Measurements from ENCODE around the gene NUDT19.
"Not testable (repeated sequence)": the region's sequence is repeated elsewhere in the genome, so short reads cannot be mapped to it uniquely, and the experiment has no call there.

The NUDT19 gene

DNA sequence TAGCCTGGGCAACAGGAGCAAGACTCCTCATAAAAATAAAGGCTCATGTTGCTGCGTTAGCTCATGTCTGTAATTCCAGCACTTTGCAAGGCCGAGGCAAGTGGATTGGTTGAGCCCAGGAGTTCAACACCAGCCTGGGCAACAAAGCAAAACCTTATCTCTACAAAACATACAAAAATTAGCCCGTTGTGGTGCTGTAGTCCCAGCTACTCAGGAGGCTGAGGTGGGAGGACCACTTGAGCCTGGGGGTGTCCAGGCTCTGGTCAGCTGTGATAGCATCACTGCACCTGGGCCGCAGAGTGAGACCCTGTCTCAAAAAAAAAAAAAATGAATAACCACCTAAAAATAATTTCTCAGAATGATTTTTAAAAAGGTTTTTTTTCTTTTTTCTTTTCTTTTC, 3.9 kb upstream of the NUDT19 start:
- Histone ChIP-seq H3K9ac (ENCODE audit: low read depth in 1 of 2, low read length in 2 of 2) (no peak overlapping the region), H3K36me3 (ENCODE audit: control insufficient read depth in 2 of 2, insufficient read depth in 2 of 2, low read length in 2 of 2) (no peaks in the 10 kb centered on the region), H3K4me1 (ENCODE audit: control insufficient read depth in 2 of 2, insufficient read depth in 2 of 2, low read length in 2 of 2) (peaks cover 11% of the 10 kb centered on the region in 2 donors), H3K9me3 (ENCODE audit: control insufficient read depth in 2 of 2, low read length in 2 of 2) (no peaks in the 10 kb centered on the region), H3K27me3 (ENCODE audit: control insufficient read depth in 2 of 2, insufficient read depth in 2 of 2, low read length in 2 of 2) (no peaks in the 10 kb centered on the region), H3K27ac (ENCODE audit: low read depth in 2 of 2, low read length in 2 of 2) (no peak overlapping the region), H3K4me3 (ENCODE audit: low read length in 2 of 2) (no peak overlapping the region)

DNA sequence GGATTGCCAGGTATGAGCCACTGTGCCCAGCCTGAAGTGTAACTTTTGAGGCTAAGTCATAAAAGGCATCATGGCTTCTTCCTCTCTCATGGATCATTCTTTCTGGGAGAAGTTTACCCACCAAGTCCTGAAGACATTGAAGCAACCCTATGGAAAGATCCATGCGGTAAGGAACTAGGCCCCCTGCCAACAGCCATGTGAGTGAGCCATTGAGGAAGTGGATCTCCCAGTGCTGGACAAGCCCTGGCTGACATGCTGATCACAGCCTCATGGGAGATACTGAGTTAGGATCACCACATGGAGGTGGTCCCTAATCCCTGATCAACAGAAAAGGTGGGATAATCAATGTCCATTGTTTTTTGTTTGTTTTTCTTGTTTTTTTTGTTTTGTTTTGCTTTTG, 3.3 kb upstream of the NUDT19 start:
- no peaks in the 10 kb centered on the region for H3K27me3 ChIP-seq (ENCODE audit: control insufficient read depth in 2 of 2, insufficient read depth in 2 of 2, low read length in 2 of 2)
- H3K9me3 ChIP-seq (ENCODE audit: control insufficient read depth in 2 of 2, low read length in 2 of 2): no peaks in the 10 kb centered on the region
- H3K4me3 ChIP-seq (ENCODE audit: low read length in 2 of 2): no peak overlapping the region
- H3K9ac ChIP-seq (ENCODE audit: low read depth in 1 of 2, low read length in 2 of 2): no peak overlapping the region
- H3K36me3 ChIP-seq (ENCODE audit: control insufficient read depth in 2 of 2, insufficient read depth in 2 of 2, low read length in 2 of 2): no peaks in the 10 kb centered on the region
- peaks cover 17% of the 10 kb centered on the region in 2 donors for H3K4me1 ChIP-seq (ENCODE audit: control insufficient read depth in 2 of 2, insufficient read depth in 2 of 2, low read length in 2 of 2)
- H3K27ac ChIP-seq (ENCODE audit: low read depth in 2 of 2, low read length in 2 of 2): no peak overlapping the region

DNA sequence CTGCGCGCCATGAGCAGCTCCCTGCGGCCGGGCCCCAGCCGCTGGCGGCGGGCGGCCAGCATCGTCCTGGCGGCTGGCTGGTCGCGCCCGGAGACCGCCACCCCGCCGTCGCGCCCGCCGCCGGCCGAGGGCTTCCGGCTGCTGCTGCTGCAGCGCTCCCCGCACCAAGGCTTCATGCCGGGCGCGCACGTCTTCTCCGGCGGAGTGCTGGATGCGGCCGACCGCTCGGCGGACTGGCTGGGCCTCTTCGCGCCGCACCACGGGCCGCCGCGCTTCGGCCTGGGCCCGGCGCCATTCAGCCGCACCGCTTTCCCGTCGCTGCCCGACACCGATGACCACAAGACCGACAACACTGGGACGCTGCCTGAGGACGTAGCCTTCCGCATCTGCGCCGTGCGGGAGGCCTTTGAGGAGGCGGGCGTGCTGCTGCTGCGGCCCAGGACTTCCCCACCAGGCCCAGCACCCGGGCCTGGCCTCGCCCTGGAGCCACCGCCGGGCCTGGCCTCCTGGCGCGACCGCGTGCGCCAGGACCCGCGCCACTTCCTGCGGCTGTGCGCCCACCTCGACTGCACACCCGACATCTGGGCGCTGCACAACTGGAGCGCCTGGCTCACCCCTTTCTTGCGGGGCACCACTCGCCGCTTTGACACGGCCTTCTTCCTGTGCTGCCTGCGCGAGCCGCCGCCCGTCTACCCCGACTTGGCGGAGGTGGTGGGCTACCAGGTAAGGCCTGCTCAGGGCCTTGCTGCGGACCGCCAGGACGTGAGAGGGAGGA, 518 bp downstream of the NUDT19 start:
- H3K9ac ChIP-seq (ENCODE audit: low read depth in 1 of 2, low read length in 2 of 2): peak overlapping the region; percentile 83 to 85
- no peaks in the 10 kb centered on the region for H3K27me3 ChIP-seq (ENCODE audit: control insufficient read depth in 2 of 2, insufficient read depth in 2 of 2, low read length in 2 of 2)
- H3K36me3 ChIP-seq (ENCODE audit: control insufficient read depth in 2 of 2, insufficient read depth in 2 of 2, low read length in 2 of 2): peaks cover 0 to 3% of the 10 kb centered on the region in 2 donors
- H3K4me1 ChIP-seq (ENCODE audit: control insufficient read depth in 2 of 2, insufficient read depth in 2 of 2, low read length in 2 of 2): peaks cover 20 to 25% of the 10 kb centered on the region in 2 donors
- peak overlapping the region; percentile 75 to 85 for H3K4me3 ChIP-seq (ENCODE audit: low read length in 2 of 2)
- peak overlapping the region; percentile 82 to 86 for H3K27ac ChIP-seq (ENCODE audit: low read depth in 2 of 2, low read length in 2 of 2)
- no peaks in the 10 kb centered on the region for H3K9me3 ChIP-seq (ENCODE audit: control insufficient read depth in 2 of 2, low read length in 2 of 2)

DNA sequence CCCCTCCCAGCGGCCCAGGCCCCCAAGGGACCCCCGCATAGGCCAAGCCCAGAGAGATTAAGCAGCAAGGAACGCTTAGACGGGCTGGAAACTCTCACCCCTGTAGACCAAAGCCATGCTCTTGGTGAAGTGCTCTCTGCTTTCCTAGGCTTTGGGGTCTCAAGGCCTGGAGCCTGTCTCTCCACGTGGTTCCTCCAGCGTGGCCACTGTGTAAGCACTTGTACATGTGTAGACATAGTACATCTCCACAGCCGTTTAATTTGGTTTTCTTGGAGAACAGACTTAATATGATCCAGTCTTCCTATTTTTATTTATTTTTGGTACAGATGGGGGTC, 1.1 kb downstream of the NUDT19 start:
- Histone ChIP-seq H3K27ac (ENCODE audit: low read depth in 2 of 2, low read length in 2 of 2) (peak overlapping the region; percentile 82 to 86), H3K27me3 (ENCODE audit: control insufficient read depth in 2 of 2, insufficient read depth in 2 of 2, low read length in 2 of 2) (no peaks in the 10 kb centered on the region), H3K36me3 (ENCODE audit: control insufficient read depth in 2 of 2, insufficient read depth in 2 of 2, low read length in 2 of 2) (peaks cover 0 to 3% of the 10 kb centered on the region in 2 donors), H3K9ac (ENCODE audit: low read depth in 1 of 2, low read length in 2 of 2) (peak overlapping the region; percentile 83 to 85), H3K4me3 (ENCODE audit: low read length in 2 of 2) (peak overlapping the region; percentile 75 to 85), H3K4me1 (ENCODE audit: control insufficient read depth in 2 of 2, insufficient read depth in 2 of 2, low read length in 2 of 2) (peaks cover 20 to 25% of the 10 kb centered on the region in 2 donors), H3K9me3 (ENCODE audit: control insufficient read depth in 2 of 2, low read length in 2 of 2) (no peaks in the 10 kb centered on the region)

DNA sequence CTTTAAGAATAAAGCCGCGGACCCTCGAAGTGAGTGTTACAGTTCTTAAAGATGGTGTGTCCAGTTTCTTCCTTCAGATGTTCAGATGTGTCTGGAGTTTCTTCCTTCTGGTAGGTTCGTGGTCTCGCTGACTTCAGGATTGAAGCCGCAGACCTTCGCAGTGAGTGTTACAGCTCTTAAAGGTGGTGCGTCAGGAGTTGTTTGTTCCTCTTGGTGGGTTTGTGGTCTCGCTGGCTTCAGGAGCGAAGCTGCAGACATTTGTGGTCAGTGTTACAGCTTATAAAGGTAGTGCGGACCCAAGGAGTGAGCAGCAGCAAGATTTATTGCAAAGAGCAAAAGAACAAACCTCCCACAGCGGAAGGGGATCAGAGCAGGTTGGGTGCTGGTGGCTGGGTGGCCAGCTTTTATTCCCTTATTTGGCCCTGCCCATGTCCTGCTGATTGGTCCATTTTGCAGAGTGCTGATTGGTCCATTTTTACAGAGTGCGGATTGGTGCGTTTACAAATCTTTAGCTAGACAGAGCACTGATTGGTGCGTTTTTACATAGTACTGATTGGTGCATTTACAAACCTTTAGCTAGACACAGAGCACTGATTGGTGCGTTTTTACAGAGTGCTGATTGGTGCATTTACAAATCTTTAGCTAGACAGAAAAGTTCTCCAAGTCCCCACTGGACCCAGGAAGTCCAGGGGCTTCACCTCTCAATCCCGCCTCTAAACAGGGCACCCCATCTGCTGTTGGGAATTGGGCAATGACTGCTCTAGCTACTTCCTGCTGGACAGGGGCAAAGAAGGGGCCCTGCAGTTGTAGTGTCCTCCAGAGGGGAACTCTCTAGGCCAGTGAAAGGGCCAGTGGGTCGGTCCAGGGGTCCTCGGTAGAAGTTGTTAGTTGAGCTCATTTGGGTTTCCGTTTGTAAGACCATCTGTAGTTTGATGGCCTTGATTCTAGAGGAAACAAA, 1.8 kb downstream of the NUDT19 start:
- H3K4me3 ChIP-seq (ENCODE audit: low read length in 2 of 2): peak overlapping the region; percentile 75 to 85
- H3K4me1 ChIP-seq (ENCODE audit: control insufficient read depth in 2 of 2, insufficient read depth in 2 of 2, low read length in 2 of 2): peaks cover 20 to 25% of the 10 kb centered on the region in 2 donors
- not testable (repeated sequence) for H3K9me3 ChIP-seq (ENCODE audit: control insufficient read depth in 2 of 2, low read length in 2 of 2); H3K27me3 ChIP-seq (ENCODE audit: control insufficient read depth in 2 of 2, insufficient read depth in 2 of 2, low read length in 2 of 2); H3K36me3 ChIP-seq (ENCODE audit: control insufficient read depth in 2 of 2, insufficient read depth in 2 of 2, low read length in 2 of 2)
- peak overlapping the region in 1 of 2 donors; percentile 86 for H3K27ac ChIP-seq (ENCODE audit: low read depth in 2 of 2, low read length in 2 of 2)
- peak overlapping the region; percentile 83 to 85 for H3K9ac ChIP-seq (ENCODE audit: low read depth in 1 of 2, low read length in 2 of 2)

DNA sequence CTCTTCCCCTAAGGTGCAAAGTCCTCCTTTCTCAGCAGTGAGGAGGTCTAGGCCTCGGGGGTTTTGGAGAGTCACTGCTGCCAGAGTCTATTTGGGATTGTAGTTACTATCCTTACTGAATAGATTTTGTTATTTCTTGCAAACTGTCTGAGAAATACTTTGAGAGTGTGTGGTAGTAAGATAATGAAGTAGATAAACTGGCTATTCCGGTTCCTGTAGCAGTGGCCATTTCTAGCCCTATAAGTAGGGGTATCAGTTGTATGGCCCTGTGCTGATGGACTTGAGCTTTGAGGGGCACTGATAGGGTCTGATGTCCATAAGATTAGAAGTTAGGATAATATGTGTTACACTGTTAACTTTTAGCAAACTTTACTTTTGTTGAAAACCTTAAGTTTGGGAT, 2.7 kb downstream of the NUDT19 start:
- Histone ChIP-seq H3K4me3 (ENCODE audit: low read length in 2 of 2) (peak overlapping the region; percentile 46 to 50), H3K9ac (ENCODE audit: low read depth in 1 of 2, low read length in 2 of 2) (peak overlapping the region in 1 of 2 donors; percentile 14), H3K4me1 (ENCODE audit: control insufficient read depth in 2 of 2, insufficient read depth in 2 of 2, low read length in 2 of 2) (peaks cover 20 to 25% of the 10 kb centered on the region in 2 donors), H3K27ac (ENCODE audit: low read depth in 2 of 2, low read length in 2 of 2) (peak overlapping the region in 1 of 2 donors; percentile 22)
- H3K27me3 ChIP-seq (ENCODE audit: control insufficient read depth in 2 of 2, insufficient read depth in 2 of 2, low read length in 2 of 2); H3K9me3 ChIP-seq (ENCODE audit: control insufficient read depth in 2 of 2, low read length in 2 of 2); H3K36me3 ChIP-seq (ENCODE audit: control insufficient read depth in 2 of 2, insufficient read depth in 2 of 2, low read length in 2 of 2): not testable (repeated sequence)

DNA sequence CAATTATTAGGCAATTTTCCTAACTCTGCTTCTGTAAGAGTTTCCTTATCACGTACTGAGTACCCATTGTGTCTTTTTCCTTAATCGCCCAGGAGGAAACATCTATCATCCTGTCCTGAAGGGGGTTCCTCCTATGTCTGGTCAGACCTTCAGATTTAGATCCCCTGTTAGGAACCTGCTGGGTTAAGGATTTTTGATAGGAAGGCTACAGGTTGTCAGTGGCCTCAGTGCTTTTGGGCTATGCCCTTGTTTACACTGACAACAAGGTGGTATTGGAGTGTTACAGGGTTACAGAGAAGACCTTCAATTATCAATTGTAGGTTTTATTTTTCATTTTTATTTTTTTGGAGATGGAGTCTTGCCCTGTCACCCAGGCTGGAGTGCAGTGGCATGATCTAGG, 3.2 kb downstream of the NUDT19 start:
- H3K27me3 ChIP-seq (ENCODE audit: control insufficient read depth in 2 of 2, insufficient read depth in 2 of 2, low read length in 2 of 2); H3K9me3 ChIP-seq (ENCODE audit: control insufficient read depth in 2 of 2, low read length in 2 of 2); H3K27ac ChIP-seq (ENCODE audit: low read depth in 2 of 2, low read length in 2 of 2); H3K4me3 ChIP-seq (ENCODE audit: low read length in 2 of 2); H3K9ac ChIP-seq (ENCODE audit: low read depth in 1 of 2, low read length in 2 of 2): not testable (repeated sequence)
- Histone ChIP-seq H3K36me3 (ENCODE audit: control insufficient read depth in 2 of 2, insufficient read depth in 2 of 2, low read length in 2 of 2) (peaks cover 4 to 11% of the 10 kb centered on the region in 2 donors), H3K4me1 (ENCODE audit: control insufficient read depth in 2 of 2, insufficient read depth in 2 of 2, low read length in 2 of 2) (peaks cover 20 to 25% of the 10 kb centered on the region in 2 donors)

DNA sequence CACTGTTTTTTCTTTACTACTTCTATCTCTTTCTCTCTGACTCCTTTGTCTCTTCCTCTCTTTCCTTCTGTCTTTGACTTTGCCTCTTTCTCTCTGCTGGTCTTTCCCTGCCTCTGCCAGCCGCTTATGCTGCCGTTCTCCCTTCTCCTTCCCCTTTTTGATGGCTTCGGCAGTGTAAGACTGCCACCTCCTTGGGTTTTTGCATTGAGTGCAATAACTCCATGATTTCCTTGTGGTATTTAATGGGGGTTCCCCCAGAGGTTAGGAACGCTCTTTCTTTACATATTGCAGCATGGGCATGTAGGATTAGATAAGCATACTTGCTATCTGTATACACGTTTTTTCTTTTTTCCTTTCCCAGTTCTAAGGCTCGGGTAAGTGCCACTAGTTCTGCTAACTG, 3.9 kb downstream of the NUDT19 start:
- H3K4me3 ChIP-seq (ENCODE audit: low read length in 2 of 2); H3K27me3 ChIP-seq (ENCODE audit: control insufficient read depth in 2 of 2, insufficient read depth in 2 of 2, low read length in 2 of 2); H3K9ac ChIP-seq (ENCODE audit: low read depth in 1 of 2, low read length in 2 of 2); H3K27ac ChIP-seq (ENCODE audit: low read depth in 2 of 2, low read length in 2 of 2); H3K9me3 ChIP-seq (ENCODE audit: control insufficient read depth in 2 of 2, low read length in 2 of 2): not testable (repeated sequence)
- Histone ChIP-seq H3K4me1 (ENCODE audit: control insufficient read depth in 2 of 2, insufficient read depth in 2 of 2, low read length in 2 of 2) (peaks cover 20 to 25% of the 10 kb centered on the region in 2 donors), H3K36me3 (ENCODE audit: control insufficient read depth in 2 of 2, insufficient read depth in 2 of 2, low read length in 2 of 2) (peaks cover 4 to 11% of the 10 kb centered on the region in 2 donors)

DNA sequence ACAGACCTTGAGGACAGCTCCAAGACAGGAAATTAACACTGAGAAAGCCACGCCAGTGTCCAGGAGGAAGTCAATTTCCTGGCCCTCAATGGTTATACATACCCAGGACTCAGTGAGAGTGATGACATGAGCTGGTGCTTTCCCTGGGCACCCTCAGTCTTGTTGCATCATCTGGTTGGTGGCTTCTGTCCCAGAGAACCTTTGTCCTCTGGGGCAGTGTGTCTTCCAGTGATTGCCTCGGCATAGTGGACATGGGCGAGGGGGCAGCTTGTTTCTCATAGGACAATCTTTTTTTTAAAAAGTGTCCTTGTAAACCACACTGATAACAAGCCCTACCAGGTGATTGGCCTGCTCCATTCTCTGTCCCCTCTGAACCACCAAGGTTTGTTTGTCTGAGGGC, 5.2 kb downstream of the NUDT19 start:
- Histone ChIP-seq H3K4me1 (ENCODE audit: control insufficient read depth in 2 of 2, insufficient read depth in 2 of 2, low read length in 2 of 2) (peaks cover 11 to 17% of the 10 kb centered on the region in 2 donors), H3K36me3 (ENCODE audit: control insufficient read depth in 2 of 2, insufficient read depth in 2 of 2, low read length in 2 of 2) (peaks cover 4 to 11% of the 10 kb centered on the region in 2 donors)
- not testable (repeated sequence) for H3K4me3 ChIP-seq (ENCODE audit: low read length in 2 of 2); H3K27me3 ChIP-seq (ENCODE audit: control insufficient read depth in 2 of 2, insufficient read depth in 2 of 2, low read length in 2 of 2); H3K9me3 ChIP-seq (ENCODE audit: control insufficient read depth in 2 of 2, low read length in 2 of 2); H3K27ac ChIP-seq (ENCODE audit: low read depth in 2 of 2, low read length in 2 of 2); H3K9ac ChIP-seq (ENCODE audit: low read depth in 1 of 2, low read length in 2 of 2)

DNA sequence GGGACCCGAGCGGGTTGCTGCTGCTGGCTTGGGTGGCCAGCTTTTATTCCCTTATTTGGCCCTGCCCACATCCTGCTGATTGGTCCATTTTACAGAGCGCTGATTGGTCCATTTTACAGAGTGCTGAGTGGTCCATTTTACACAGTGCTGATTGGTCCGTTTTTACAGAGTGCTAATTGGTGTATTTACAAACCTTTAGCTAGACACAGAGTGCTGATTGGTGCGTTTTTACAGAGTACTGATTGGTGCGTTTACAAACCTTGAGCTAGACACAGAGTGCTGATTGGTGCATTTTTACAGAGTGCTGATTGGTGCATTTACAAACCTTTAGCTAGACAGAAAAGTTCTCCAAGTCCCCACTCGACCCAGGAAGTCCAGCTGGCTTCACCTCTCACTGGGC, 8.5 kb downstream of the NUDT19 start:
- H3K9ac ChIP-seq (ENCODE audit: low read depth in 1 of 2, low read length in 2 of 2); H3K27ac ChIP-seq (ENCODE audit: low read depth in 2 of 2, low read length in 2 of 2); H3K9me3 ChIP-seq (ENCODE audit: control insufficient read depth in 2 of 2, low read length in 2 of 2); H3K4me3 ChIP-seq (ENCODE audit: low read length in 2 of 2); H3K27me3 ChIP-seq (ENCODE audit: control insufficient read depth in 2 of 2, insufficient read depth in 2 of 2, low read length in 2 of 2); H3K4me1 ChIP-seq (ENCODE audit: control insufficient read depth in 2 of 2, insufficient read depth in 2 of 2, low read length in 2 of 2): not testable (repeated sequence)
- peaks cover 4 to 11% of the 10 kb centered on the region in 2 donors for H3K36me3 ChIP-seq (ENCODE audit: control insufficient read depth in 2 of 2, insufficient read depth in 2 of 2, low read length in 2 of 2)

Data from mucosa of rectum (tissue), 2 donors.